ENCODE results near the gene IGLL5.

- no peak for TF ChIP-seq CTCF (IDR thresholded peaks at IDR 0.05; ENCODE audit: low read depth, low read length)
- no peak for TF ChIP-seq EZH2phosphoT487 (IDR thresholded peaks at IDR 0.05; ENCODE audit: low read depth)
These were observed 31.3 kb upstream of the IGLL5 start for GRCh38 chr22:22856364-22856763.
